ENCODE data around the gene HMCN2.
"Not testable (repeated sequence)": the region's sequence is repeated elsewhere in the genome, so short reads cannot be mapped to it uniquely, and the experiment has no call there.

The HMCN2 gene

GRCh38 chr9:130264414-130265350, 878 bp upstream of the HMCN2 start:
- Histone ChIP-seq H3K27ac (ENCODE audit: low read depth, low read length) (no peak overlapping the region), H3K4me3 (ENCODE audit: low read depth, low read length) (no peak overlapping the region), H3K36me3 (ENCODE audit: insufficient read depth, low read length) (no peaks in the 10 kb centered on the region), H3K4me1 (ENCODE audit: control insufficient read depth, insufficient read depth, low read length, unreplicated experiment) (no peaks in the 10 kb centered on the region), H2AFZ (ENCODE audit: low read length, unreplicated experiment) (no peak overlapping the region), H3K79me2 (ENCODE audit: control insufficient read depth, insufficient read depth, low read length, unreplicated experiment) (no peaks in the 10 kb centered on the region), H3K27me3 (ENCODE audit: insufficient read depth, low read length) (peaks cover 88% of the 10 kb centered on the region)

- H3K79me2 ChIP-seq (ENCODE audit: control insufficient read depth, insufficient read depth, low read length, unreplicated experiment) = no peaks in the 10 kb centered on the region
- no peaks in the 10 kb centered on the region for H3K4me1 ChIP-seq (ENCODE audit: control insufficient read depth, insufficient read depth, low read length, unreplicated experiment)
- no peak overlapping the region for H3K4me3 ChIP-seq (ENCODE audit: low read depth, low read length)
- H2AFZ ChIP-seq (ENCODE audit: low read length, unreplicated experiment) = no peak overlapping the region
- no peak overlapping the region for H3K27ac ChIP-seq (ENCODE audit: low read depth, low read length)
- H3K36me3 ChIP-seq (ENCODE audit: insufficient read depth, low read length) = no peaks in the 10 kb centered on the region
- H3K27me3 ChIP-seq (ENCODE audit: insufficient read depth, low read length) = peaks cover 70% of the 10 kb centered on the region
Measured at GRCh38 chr9:130266236-130267098, 907 bp downstream of the HMCN2 start.

- Histone ChIP-seq H2AFZ (ENCODE audit: low read length, unreplicated experiment) (no peak overlapping the region), H3K4me3 (ENCODE audit: low read depth, low read length) (no peak overlapping the region), H3K27me3 (ENCODE audit: insufficient read depth, low read length) (peaks cover 57% of the 10 kb centered on the region), H3K27ac (ENCODE audit: low read depth, low read length) (no peak overlapping the region), H3K36me3 (ENCODE audit: insufficient read depth, low read length) (no peaks in the 10 kb centered on the region), H3K79me2 (ENCODE audit: control insufficient read depth, insufficient read depth, low read length, unreplicated experiment) (no peaks in the 10 kb centered on the region), H3K4me1 (ENCODE audit: control insufficient read depth, insufficient read depth, low read length, unreplicated experiment) (no peaks in the 10 kb centered on the region)
Measured at GRCh38 chr9:130267930-130268329, 2.4 kb downstream of the HMCN2 start.

GRCh38 chr9:130268521-130269211, 3.1 kb downstream of the HMCN2 start:
- Histone ChIP-seq H3K4me3 (ENCODE audit: low read depth, low read length) (no peak overlapping the region), H3K27ac (ENCODE audit: low read depth, low read length) (no peak overlapping the region), H3K27me3 (ENCODE audit: insufficient read depth, low read length) (peaks cover 49% of the 10 kb centered on the region), H2AFZ (ENCODE audit: low read length, unreplicated experiment) (no peak overlapping the region), H3K79me2 (ENCODE audit: control insufficient read depth, insufficient read depth, low read length, unreplicated experiment) (no peaks in the 10 kb centered on the region), H3K4me1 (ENCODE audit: control insufficient read depth, insufficient read depth, low read length, unreplicated experiment) (no peaks in the 10 kb centered on the region), H3K36me3 (ENCODE audit: insufficient read depth, low read length) (no peaks in the 10 kb centered on the region)

- H2AFZ ChIP-seq (ENCODE audit: low read length, unreplicated experiment) = no peak overlapping the region
- H3K4me3 ChIP-seq (ENCODE audit: low read depth, low read length) = no peak overlapping the region
- H3K79me2 ChIP-seq (ENCODE audit: control insufficient read depth, insufficient read depth, low read length, unreplicated experiment) = no peaks in the 10 kb centered on the region
- peaks cover 22% of the 10 kb centered on the region for H3K27me3 ChIP-seq (ENCODE audit: insufficient read depth, low read length)
- no peaks in the 10 kb centered on the region for H3K36me3 ChIP-seq (ENCODE audit: insufficient read depth, low read length)
- no peaks in the 10 kb centered on the region for H3K4me1 ChIP-seq (ENCODE audit: control insufficient read depth, insufficient read depth, low read length, unreplicated experiment)
- no peak overlapping the region for H3K27ac ChIP-seq (ENCODE audit: low read depth, low read length)
Measured at GRCh38 chr9:130271473-130271872, 5.9 kb downstream of the HMCN2 start.

- Histone ChIP-seq H3K27ac (ENCODE audit: low read depth, low read length) (no peak overlapping the region), H3K4me3 (ENCODE audit: low read depth, low read length) (no peak overlapping the region), H3K27me3 (ENCODE audit: insufficient read depth, low read length) (no peaks in the 10 kb centered on the region; the same call in 1 of the 2 replicates)
Measured at GRCh38 chr9:130275156-130275555, 9.6 kb downstream of the HMCN2 start.

GRCh38 chr9:130276121-130276520, 10.6 kb downstream of the HMCN2 start:
- Histone ChIP-seq H3K27ac (ENCODE audit: low read depth, low read length) (no peak overlapping the region), H3K4me1 (ENCODE audit: control insufficient read depth, insufficient read depth, low read length, unreplicated experiment) (no peaks in the 10 kb centered on the region), H2AFZ (ENCODE audit: low read length, unreplicated experiment) (no peak overlapping the region), H3K79me2 (ENCODE audit: control insufficient read depth, insufficient read depth, low read length, unreplicated experiment) (no peaks in the 10 kb centered on the region), H3K36me3 (ENCODE audit: insufficient read depth, low read length) (no peaks in the 10 kb centered on the region), H3K27me3 (ENCODE audit: insufficient read depth, low read length) (no peaks in the 10 kb centered on the region; the same call in 1 of the 2 replicates), H3K4me3 (ENCODE audit: low read depth, low read length) (no peak overlapping the region)

More at GRCh38 chr9:130275156-130275555, 9.6 kb downstream of the HMCN2 start:
- no peaks in the 10 kb centered on the region for H3K79me2 ChIP-seq (ENCODE audit: control insufficient read depth, insufficient read depth, low read length, unreplicated experiment)
- no peak overlapping the region for H2AFZ ChIP-seq (ENCODE audit: low read length, unreplicated experiment)
- no peaks in the 10 kb centered on the region for H3K4me1 ChIP-seq (ENCODE audit: control insufficient read depth, insufficient read depth, low read length, unreplicated experiment)
- no peaks in the 10 kb centered on the region for H3K36me3 ChIP-seq (ENCODE audit: insufficient read depth, low read length)

- Histone ChIP-seq H2AFZ (ENCODE audit: low read length, unreplicated experiment) (no peak overlapping the region), H3K4me3 (ENCODE audit: low read depth, low read length) (no peak overlapping the region), H3K27ac (ENCODE audit: low read depth, low read length) (no peak overlapping the region), H3K4me1 (ENCODE audit: control insufficient read depth, insufficient read depth, low read length, unreplicated experiment) (no peaks in the 10 kb centered on the region), H3K27me3 (ENCODE audit: insufficient read depth, low read length) (no peaks in the 10 kb centered on the region), H3K79me2 (ENCODE audit: control insufficient read depth, insufficient read depth, low read length, unreplicated experiment) (no peaks in the 10 kb centered on the region), H3K36me3 (ENCODE audit: insufficient read depth, low read length) (no peaks in the 10 kb centered on the region)
Measured at GRCh38 chr9:130276955-130277354, 11.4 kb downstream of the HMCN2 start.

- not testable (repeated sequence) for H3K27ac ChIP-seq (ENCODE audit: low read depth, low read length); H3K4me3 ChIP-seq (ENCODE audit: low read depth, low read length); H3K79me2 ChIP-seq (ENCODE audit: control insufficient read depth, insufficient read depth, low read length, unreplicated experiment); H3K36me3 ChIP-seq (ENCODE audit: insufficient read depth, low read length); H3K27me3 ChIP-seq (ENCODE audit: insufficient read depth, low read length); H3K4me1 ChIP-seq (ENCODE audit: control insufficient read depth, insufficient read depth, low read length, unreplicated experiment); H2AFZ ChIP-seq (ENCODE audit: low read length, unreplicated experiment)
Measured at GRCh38 chr9:130277525-130277924, 12.0 kb downstream of the HMCN2 start.

- Histone ChIP-seq H3K36me3 (ENCODE audit: insufficient read depth, low read length) (no peaks in the 10 kb centered on the region), H3K27ac (ENCODE audit: low read depth, low read length) (no peak overlapping the region), H3K27me3 (ENCODE audit: insufficient read depth, low read length) (peaks cover 39% of the 10 kb centered on the region), H3K4me1 (ENCODE audit: control insufficient read depth, insufficient read depth, low read length, unreplicated experiment) (no peaks in the 10 kb centered on the region), H2AFZ (ENCODE audit: low read length, unreplicated experiment) (no peak overlapping the region), H3K4me3 (ENCODE audit: low read depth, low read length) (no peak overlapping the region), H3K79me2 (ENCODE audit: control insufficient read depth, insufficient read depth, low read length, unreplicated experiment) (no peaks in the 10 kb centered on the region)
Measured at GRCh38 chr9:130283539-130284248, 18.1 kb downstream of the HMCN2 start.
